ENCODE data around the gene GPR33. TPM values are rescaled to one million over a fixed set of nuclear protein-coding genes. Genes with fewer than 3 reads are reported as not detected.

The GPR33 gene
- total RNA-seq, 1 experiment from 2014 or later = not detected

DNA sequence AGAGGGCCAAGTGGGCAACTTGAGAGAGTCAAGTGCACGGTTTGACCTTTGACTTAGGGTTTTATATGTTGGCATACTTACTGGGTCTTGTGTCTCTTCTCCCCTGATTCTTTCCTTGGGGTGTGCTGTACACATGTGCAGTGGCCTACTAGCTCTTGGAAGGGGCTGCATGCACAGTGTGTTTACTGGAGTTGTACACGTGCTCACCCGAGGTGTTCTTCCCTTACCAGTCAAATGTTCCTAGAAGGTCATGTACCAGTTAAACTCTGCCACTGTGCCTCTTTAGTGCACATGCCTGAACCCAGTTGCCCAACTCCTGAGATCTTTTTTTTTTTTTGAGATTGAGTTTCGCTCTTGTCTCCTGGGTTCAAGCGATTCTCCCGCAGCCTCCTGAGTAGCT is 21.3 kb downstream of the GPR33 start:
- H3K9me3 ChIP-seq (ENCODE audit: control insufficient read depth in 1 of 2, insufficient read depth in 1 of 2, low read depth in 1 of 2, low read length in 2 of 2) = no peaks in the 10 kb centered on the region
- no peaks in the 10 kb centered on the region for H3K4me1 ChIP-seq (ENCODE audit: control insufficient read depth in 1 of 2, insufficient read depth in 2 of 2, low read length in 2 of 2)
- RAD21 ChIA-PET (ENCODE audit: low non-redundant PET in 1 of 2, low total read pairs in 2 of 2, uncharacterized antibody in 2 of 2, unreplicated experiment in 2 of 2) = no interaction called here
- POLR2A ChIA-PET = no interaction called here
- H3K36me3 ChIP-seq (ENCODE audit: control insufficient read depth in 1 of 2, insufficient read depth in 2 of 2, low read length in 2 of 2) = no peaks in the 10 kb centered on the region
- no peak overlapping the region for H3K4me2 ChIP-seq (ENCODE audit: low read length)
- CTCF ChIA-PET = no interaction called here
- DNase-seq (ENCODE audit: low read depth, low spot score) (no peak), ATAC-seq (no peak)
- no peak overlapping the region for H2AFZ ChIP-seq (ENCODE audit: low read depth, low read length, poor library complexity, severe bottlenecking)
- H3K9ac ChIP-seq (ENCODE audit: low read length) = no peak overlapping the region
- H3K9me2 ChIP-seq (ENCODE audit: insufficient read depth) = no peaks in the 10 kb centered on the region
- intact Hi-C loops (cut with micrococcal nuclease) = no loop called here
- H3K27me3 ChIP-seq (ENCODE audit: insufficient read depth, low read length) = no peaks in the 10 kb centered on the region
- no peak for TF ChIP-seq JUND (IDR thresholded peaks at IDR 0.05)
- TF ChIP-seq CBX3 (IDR thresholded peaks at IDR 0.05; ENCODE audit: low read depth) = no peak
- TF ChIP-seq ELF1 (IDR thresholded peaks at IDR 0.05; ENCODE audit: borderline replicate concordance, low read depth) = no peak
- no peak for TF ChIP-seq ZNF274 (IDR thresholded peaks at IDR 0.05; ENCODE audit: low read depth, low read length)
- no peak for TF ChIP-seq SIN3A (IDR thresholded peaks at IDR 0.05; ENCODE audit: low read depth)
- TF ChIP-seq TCF7L2 (IDR thresholded peaks at IDR 0.05; ENCODE audit: borderline replicate concordance, extremely low read depth, insufficient read depth, insufficient read length) = no peak
- TF ChIP-seq SRF (IDR thresholded peaks at IDR 0.05; ENCODE audit: low read depth) = no peak
- no peak for TF ChIP-seq FOSL1 (IDR thresholded peaks at IDR 0.05; ENCODE audit: low read depth)
- TF ChIP-seq RAD21 (IDR thresholded peaks at IDR 0.05; ENCODE audit: low read depth) = no peak
- TF ChIP-seq POLR2AphosphoS5 (IDR thresholded peaks at IDR 0.05; ENCODE audit: low read depth, low read length) = no peak
- TF ChIP-seq SP1 (IDR thresholded peaks at IDR 0.05; ENCODE audit: low read depth) = no peak
- TF ChIP-seq, protein P1, sequence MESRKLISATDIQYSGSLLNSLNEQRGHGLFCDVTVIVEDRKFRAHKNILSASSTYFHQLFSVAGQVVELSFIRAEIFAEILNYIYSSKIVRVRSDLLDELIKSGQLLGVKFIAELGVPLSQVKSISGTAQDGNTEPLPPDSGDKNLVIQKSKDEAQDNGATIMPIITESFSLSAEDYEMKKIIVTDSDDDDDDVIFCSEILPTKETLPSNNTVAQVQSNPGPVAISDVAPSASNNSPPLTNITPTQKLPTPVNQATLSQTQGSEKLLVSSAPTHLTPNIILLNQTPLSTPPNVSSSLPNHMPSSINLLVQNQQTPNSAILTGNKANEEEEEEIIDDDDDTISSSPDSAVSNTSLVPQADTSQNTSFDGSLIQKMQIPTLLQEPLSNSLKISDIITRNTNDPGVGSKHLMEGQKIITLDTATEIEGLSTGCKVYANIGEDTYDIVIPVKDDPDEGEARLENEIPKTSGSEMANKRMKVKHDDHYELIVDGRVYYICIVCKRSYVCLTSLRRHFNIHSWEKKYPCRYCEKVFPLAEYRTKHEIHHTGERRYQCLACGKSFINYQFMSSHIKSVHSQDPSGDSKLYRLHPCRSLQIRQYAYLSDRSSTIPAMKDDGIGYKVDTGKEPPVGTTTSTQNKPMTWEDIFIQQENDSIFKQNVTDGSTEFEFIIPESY (IDR thresholded peaks at IDR 0.05; ENCODE audit: extremely low read depth, insufficient replicate concordance, low read length) = no peak
- no peak for TF ChIP-seq EZH2 (IDR thresholded peaks at IDR 0.05)
- no peak for TF ChIP-seq YY1 (IDR thresholded peaks at IDR 0.05; ENCODE audit: extremely low read depth, insufficient replicate concordance, low read depth, low read length)
- no peak for TF ChIP-seq POLR2A (IDR thresholded peaks at IDR 0.05; ENCODE audit: borderline replicate concordance, extremely low read depth, insufficient read depth, insufficient read length)
- no peak for TF ChIP-seq EZH2phosphoT487 (IDR thresholded peaks at IDR 0.05; ENCODE audit: borderline replicate concordance)
- TF ChIP-seq, protein P2, sequence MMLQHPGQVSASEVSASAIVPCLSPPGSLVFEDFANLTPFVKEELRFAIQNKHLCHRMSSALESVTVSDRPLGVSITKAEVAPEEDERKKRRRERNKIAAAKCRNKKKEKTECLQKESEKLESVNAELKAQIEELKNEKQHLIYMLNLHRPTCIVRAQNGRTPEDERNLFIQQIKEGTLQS (IDR thresholded peaks at IDR 0.05) = no peak
- TF ChIP-seq, protein P3, sequence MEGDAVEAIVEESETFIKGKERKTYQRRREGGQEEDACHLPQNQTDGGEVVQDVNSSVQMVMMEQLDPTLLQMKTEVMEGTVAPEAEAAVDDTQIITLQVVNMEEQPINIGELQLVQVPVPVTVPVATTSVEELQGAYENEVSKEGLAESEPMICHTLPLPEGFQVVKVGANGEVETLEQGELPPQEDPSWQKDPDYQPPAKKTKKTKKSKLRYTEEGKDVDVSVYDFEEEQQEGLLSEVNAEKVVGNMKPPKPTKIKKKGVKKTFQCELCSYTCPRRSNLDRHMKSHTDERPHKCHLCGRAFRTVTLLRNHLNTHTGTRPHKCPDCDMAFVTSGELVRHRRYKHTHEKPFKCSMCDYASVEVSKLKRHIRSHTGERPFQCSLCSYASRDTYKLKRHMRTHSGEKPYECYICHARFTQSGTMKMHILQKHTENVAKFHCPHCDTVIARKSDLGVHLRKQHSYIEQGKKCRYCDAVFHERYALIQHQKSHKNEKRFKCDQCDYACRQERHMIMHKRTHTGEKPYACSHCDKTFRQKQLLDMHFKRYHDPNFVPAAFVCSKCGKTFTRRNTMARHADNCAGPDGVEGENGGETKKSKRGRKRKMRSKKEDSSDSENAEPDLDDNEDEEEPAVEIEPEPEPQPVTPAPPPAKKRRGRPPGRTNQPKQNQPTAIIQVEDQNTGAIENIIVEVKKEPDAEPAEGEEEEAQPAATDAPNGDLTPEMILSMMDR (IDR thresholded peaks at IDR 0.05 in 2 of 3, conservative IDR thresholded peaks at IDR 0.05 in 1 of 3; ENCODE audit: borderline replicate concordance in 1 of 3, insufficient read depth in 1 of 3, low read depth in 2 of 3, low read length in 2 of 3) = no peak
- TF ChIP-seq, protein P4, sequence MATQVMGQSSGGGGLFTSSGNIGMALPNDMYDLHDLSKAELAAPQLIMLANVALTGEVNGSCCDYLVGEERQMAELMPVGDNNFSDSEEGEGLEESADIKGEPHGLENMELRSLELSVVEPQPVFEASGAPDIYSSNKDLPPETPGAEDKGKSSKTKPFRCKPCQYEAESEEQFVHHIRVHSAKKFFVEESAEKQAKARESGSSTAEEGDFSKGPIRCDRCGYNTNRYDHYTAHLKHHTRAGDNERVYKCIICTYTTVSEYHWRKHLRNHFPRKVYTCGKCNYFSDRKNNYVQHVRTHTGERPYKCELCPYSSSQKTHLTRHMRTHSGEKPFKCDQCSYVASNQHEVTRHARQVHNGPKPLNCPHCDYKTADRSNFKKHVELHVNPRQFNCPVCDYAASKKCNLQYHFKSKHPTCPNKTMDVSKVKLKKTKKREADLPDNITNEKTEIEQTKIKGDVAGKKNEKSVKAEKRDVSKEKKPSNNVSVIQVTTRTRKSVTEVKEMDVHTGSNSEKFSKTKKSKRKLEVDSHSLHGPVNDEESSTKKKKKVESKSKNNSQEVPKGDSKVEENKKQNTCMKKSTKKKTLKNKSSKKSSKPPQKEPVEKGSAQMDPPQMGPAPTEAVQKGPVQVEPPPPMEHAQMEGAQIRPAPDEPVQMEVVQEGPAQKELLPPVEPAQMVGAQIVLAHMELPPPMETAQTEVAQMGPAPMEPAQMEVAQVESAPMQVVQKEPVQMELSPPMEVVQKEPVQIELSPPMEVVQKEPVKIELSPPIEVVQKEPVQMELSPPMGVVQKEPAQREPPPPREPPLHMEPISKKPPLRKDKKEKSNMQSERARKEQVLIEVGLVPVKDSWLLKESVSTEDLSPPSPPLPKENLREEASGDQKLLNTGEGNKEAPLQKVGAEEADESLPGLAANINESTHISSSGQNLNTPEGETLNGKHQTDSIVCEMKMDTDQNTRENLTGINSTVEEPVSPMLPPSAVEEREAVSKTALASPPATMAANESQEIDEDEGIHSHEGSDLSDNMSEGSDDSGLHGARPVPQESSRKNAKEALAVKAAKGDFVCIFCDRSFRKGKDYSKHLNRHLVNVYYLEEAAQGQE (IDR thresholded peaks at IDR 0.05; ENCODE audit: low read depth) = no peak
- BruUV-seq (replicated peaks) = no TSS peak
- H3K79me2 ChIP-seq (ENCODE audit: insufficient read depth, low read length) = no peaks in the 10 kb centered on the region
- no peaks in the 10 kb centered on the region for H4K20me1 ChIP-seq (ENCODE audit: insufficient read depth)
- H3K27ac ChIP-seq (ENCODE audit: low read depth, low read length) = no peak overlapping the region
- H3K4me3 ChIP-seq (replicated peaks in 1 of 2; ENCODE audit: low read depth in 1 of 2, low read length in 2 of 2) = no peak overlapping the region
